ENCODE data around the gene FLACC1.
"Not testable (repeated sequence)": the region's sequence is repeated elsewhere in the genome, so short reads cannot be mapped to it uniquely, and the experiment has no call there.

FLACC1 gene

DNA sequence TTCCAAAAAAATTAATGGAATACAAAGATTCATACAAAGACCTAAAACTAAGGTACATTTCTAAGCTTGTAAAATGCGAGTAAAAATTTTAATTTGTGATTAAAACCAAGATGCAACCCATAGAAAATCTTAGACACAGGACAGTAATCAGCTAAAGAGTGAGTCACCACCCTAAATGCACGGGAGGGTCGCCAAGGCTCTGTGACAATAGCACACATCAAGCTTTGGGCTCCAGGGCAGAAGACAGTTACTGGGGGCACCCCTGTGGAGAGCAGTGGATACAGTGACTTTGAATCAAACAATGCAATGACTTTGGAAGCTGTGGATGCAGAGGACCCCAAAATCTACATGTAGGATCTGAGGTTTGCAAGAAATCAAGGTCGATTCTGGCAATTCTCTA lies 7.5 kb downstream of the FLACC1 start:
- no peak overlapping the region for H3K4me3 ChIP-seq (ENCODE audit: low read depth, low read length)

DNA sequence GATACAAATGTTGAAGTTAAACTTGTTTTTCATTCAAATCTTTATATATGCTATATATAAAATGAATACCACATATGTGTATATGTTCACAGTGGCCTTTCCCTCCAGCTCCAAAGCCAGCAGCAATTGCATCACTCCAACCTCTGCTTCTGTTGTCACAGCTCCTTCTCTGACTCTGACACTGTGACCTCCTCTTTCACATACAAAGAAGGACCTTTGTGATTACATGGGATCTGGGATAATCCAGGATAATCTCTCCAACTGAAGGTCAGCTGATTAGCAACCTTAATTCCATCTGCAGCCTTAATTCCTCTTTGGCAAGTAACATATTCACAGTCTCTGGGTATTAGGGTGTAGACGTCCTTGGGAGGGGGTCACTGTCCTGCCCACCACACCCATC lies 8.4 kb downstream of the FLACC1 start:
- no peak overlapping the region for H3K4me3 ChIP-seq (ENCODE audit: low read depth, low read length)

DNA sequence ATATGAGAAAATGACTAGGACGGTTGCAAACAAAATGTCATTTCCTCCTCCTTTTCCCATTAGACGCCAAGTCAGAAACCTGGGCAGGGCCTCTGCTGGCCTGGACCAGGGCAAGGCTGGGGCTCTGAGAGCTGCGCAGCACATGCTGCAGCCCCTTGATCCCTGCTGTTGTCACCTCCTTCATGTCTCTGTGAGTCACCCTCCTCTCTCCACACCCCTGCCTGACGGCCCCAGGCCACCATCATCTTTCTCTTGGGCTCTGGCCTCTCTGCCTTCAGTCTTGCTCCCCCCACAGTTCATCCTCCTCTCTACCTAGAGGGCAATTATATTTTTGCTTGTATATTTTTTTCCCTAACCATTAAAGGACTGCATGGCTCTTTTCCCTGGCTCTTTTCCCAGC lies 10.0 kb downstream of the FLACC1 start:
- no peak overlapping the region for H3K4me3 ChIP-seq (ENCODE audit: low read depth, low read length)

DNA sequence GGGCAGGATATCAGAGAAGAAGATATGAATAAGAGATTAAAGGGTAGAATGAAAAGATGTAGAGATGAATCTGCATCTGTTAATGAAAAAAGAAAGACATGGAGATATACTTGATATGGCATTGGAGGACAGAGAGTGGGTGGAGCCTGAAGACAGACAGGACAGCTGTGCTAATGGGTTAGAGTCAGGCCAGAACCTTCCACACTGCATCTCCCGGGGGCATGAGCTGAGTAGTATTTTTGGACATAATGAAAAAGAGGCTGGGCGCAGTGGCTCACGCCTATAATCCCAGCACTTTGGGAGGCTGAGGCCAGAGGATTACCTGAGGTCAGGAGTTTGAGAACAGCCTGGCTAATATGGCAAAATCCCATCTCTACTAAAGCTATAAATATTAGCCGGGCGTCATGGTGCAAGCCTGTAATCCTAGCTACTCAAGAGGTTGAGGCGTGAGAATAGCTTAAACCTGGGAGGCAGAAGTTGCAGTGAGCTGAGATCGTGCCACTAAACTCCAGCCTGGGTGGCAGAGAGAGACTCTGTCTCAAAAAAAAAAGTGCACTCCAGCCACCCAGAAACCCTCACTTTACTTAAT lies 11.4 kb downstream of the FLACC1 start:
- H3K4me3 ChIP-seq (ENCODE audit: low read depth, low read length): no peak overlapping the region

DNA sequence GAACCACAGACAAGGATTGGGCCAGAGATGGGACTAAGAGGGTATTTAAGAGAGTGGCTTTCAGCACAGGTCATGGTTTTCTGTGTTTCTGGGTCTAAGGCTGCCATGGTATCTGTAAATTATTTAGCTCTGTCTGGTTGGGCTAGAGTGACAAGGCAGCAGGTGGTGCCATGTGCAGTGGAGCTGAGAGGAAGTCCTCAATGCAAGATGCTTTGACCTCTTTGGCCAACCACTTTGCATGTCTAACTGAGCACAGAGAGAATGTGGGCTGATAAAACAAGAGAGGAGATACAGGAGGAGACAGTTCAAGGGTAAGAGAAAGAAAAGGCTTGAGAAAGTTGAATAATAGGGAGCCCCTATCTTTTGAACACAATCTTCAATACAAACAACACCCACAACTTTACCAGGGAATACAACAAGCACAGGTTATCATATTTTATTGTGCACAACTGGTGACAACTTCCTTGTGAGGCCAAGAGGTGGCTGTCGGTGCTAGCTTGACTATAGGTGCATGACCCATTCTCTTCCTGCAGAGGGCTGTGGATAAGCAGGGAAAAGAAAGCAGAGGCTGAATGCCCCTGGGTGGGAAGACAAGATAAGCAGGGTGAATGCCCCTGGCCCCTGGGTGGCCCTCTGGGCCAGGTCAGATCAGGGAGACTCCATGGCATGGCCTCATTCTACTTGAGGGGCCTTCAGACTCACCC lies 12.3 kb downstream of the FLACC1 start:
- no peak overlapping the region for H3K4me3 ChIP-seq (ENCODE audit: low read depth, low read length)

DNA sequence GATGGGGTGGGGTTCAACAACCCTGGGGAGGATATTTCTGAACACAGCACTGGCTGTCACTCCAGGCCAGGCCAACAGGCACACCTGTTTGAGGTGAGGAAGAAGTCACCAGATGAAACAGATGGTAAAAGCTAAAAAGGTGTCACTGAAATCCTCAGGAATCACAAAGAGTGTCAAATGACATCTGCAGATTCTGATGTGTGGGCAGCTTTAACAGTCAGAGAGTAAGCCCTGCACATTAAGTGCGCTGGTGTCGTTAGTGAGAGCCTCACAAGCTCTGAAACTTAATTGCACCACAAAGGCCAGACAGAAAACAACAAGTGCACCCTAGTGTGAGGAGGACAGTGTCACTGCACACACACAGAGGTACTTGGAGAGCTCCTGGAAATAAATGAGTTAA lies 13.6 kb downstream of the FLACC1 start:
- no peak overlapping the region for H3K4me3 ChIP-seq (ENCODE audit: low read depth, low read length)

DNA sequence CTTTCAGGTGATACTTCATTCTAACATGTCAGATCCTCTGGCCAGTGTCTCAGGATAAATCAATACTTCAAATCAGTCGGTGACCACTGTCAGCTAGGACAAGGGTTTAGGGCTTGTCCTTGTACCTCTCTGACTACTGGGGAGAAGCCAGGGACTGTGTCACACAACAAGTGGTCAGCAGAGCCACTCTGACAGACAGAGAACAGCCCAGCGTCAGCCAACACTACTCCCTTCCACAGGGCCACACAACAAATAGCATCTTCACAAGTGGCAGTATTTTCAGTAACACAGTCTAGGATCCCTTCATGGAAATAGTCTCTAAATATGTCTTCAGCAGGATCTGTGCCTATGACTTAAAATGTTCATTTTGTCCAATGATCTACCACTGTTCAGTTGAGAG lies 14.2 kb downstream of the FLACC1 start:
- no peak overlapping the region for H3K4me3 ChIP-seq (ENCODE audit: low read depth, low read length)

DNA sequence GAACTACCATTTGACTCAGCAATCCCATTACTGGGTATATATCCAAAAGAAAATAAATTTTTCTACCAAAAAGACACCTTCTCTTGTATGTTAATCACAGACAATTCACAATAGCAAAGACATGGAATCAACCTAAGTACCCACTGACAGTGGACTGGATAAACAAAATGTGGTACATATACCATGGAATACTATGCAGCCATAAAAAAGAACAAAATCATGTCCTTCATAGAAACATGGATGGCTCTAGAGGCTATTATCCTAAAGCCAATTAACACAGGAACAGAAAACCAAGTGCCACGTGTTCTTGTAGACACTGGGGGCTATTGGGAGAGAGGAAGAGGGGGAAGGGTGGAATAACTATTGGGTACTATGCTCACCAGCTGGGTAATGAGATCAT lies 27.7 kb downstream of the FLACC1 start:
- no peak overlapping the region for H3K4me3 ChIP-seq (ENCODE audit: low read depth, low read length)

DNA sequence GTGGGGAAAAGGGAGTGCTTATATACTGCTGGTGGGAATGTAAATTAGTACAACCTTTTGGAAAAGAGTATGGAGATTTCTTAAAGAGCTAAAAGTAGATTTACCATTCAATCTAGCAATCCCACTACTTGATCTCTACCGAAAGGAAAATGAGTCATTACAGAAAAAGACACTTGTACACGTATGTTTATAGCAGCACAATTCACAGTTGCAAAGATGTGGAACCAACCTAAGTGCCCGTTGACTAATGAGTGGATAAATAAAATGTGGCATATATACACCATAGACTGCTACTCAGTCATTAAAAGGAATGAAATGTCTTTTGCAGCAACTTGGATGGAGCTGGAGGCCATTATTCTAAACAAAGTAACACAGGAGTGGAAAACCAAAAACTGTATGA lies 29.5 kb downstream of the FLACC1 start:
- no peak overlapping the region for H3K4me3 ChIP-seq (ENCODE audit: low read depth, low read length)

DNA sequence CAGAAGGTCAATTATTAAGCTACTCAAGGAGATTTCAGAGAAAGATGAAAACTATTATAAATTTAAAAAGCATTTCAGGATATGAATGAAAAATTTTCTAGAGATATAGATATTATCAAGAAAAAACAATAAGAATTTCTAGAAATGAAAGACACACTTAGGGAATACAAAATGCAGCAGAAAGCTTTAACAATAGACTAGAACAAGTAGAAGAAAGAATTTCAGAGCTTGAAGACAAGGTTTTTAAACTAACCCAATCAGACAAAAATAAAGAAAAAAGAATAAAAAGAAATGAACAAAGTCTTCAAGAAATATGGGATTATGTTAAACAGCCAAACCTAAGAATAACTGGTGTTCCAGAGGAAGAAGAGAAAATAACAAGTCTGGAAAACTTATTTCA lies 34.4 kb downstream of the FLACC1 start:
- H3K4me3 ChIP-seq (ENCODE audit: low read depth, low read length): no peak overlapping the region

DNA sequence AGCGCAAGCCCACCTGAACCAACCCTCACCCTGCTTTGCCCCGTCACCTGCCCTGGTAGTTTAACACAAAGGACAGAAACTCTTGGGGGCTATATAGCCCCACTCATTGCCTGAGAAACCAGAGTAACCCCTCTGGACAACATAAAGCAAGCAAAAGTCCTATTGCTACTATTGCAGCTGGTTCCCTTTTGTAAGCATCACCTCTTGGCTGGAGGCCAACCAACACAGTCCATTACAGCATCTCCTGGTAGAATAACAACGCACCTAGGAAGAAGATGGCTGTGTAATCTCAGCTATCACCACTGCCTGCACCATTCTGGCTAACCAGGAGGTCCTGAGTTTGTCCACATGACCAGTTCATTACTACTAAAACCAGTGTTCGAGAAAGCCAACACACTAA lies 36.4 kb downstream of the FLACC1 start:
- no peak overlapping the region for H3K4me3 ChIP-seq (ENCODE audit: low read depth, low read length)

DNA sequence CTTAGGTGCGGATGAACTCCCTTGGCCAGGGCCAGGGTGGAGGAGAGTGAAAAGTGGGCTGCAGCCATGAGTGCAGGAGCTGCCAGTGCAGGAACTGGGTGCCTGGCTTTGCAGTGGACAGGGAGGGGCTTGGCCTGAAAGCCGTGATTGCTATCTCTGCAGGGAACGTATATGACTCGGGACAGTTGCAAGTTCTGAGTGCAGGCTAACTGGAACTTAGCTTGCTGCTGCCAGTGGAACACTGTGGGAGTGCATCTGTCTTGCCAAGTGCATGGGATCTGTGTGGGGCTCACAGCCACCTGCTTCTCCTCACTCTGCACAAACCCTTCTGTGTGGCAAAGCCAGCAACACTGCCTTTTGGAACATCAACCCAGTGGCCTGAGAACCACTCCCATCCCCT lies 36.9 kb downstream of the FLACC1 start:
- H3K4me3 ChIP-seq (ENCODE audit: low read depth, low read length): no peak overlapping the region

DNA sequence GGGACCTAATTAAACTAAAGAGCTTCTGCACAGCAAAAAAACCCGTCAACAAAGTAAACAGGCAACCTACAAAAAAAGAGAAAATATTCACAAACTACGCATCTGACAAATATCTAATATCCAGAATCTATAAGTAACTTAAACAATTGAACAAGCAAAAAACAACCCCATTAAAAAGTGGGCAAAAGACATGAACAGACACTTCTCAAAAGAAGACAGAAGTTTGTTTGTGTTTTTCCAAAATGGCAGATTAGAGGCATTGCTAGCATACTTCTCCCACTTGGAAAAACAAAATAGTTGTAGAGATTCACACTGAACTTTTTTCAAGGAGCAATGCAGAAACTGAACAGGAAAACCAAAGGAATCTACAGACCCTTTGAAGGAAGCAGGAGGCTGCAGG lies 37.6 kb downstream of the FLACC1 start:
- H3K4me3 ChIP-seq (ENCODE audit: low read depth, low read length): no peak overlapping the region

DNA sequence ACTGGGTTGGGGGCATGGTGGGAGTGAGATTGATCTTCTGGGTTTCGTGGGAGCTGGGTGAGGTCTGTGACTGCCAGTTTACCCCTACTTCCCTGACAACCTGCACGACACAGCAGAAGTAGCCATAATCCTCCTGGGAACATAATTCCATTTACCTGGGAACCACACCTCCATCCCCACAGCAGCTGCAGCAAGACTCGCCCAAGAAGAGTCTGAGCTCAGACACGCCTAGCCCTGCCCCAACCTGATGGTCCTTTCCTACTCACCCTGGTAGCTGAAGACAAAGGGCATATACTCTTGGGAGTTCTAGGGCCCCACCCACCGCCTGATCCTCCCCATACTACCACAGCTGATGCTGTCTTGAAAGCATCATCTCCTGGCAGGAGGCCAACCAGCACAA lies 43.8 kb downstream of the FLACC1 start:
- H3K4me3 ChIP-seq (ENCODE audit: low read depth, low read length): no peak overlapping the region

DNA sequence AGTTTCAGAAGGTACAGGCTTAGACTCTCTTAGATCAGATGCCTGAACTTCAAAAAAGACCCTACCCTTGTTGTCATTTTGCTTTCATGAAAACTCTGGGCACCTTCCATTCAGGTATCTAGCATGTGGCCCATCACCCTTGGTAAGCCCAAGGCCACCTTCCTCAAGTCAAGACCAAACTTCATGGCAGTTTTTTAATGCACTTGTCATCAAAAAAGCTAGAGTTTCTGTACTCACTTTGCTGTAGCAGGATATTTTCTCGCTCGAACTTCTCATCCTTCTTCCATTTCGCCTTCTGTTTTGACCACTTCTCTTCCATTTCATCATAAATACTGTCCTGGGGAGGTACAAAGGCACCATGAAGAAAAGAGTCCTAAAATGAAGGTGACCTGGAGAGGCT lies 48.2 kb downstream of the FLACC1 start:
- no peak overlapping the region for H3K4me3 ChIP-seq (ENCODE audit: low read depth, low read length)

DNA sequence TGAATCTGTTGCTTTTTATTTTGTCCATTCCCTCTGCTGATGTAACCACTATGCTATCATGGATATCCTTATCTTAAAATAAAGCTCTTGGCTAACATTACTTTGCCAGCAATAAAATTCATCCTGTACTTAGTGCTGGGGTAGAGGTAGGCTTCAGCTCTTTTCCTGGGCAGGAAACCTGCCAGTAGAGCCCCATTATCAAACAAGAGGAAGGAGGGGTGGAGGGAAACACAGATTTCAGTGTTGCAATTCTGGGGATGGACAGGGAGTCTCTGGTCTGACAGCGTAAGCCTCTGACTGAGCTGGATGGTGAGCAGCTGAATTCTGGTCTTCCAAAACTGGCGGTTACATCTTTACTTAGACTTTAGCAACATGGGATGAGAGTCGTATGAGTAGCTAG lies 49.3 kb downstream of the FLACC1 start:
- no peak overlapping the region for H3K4me3 ChIP-seq (ENCODE audit: low read depth, low read length)

DNA sequence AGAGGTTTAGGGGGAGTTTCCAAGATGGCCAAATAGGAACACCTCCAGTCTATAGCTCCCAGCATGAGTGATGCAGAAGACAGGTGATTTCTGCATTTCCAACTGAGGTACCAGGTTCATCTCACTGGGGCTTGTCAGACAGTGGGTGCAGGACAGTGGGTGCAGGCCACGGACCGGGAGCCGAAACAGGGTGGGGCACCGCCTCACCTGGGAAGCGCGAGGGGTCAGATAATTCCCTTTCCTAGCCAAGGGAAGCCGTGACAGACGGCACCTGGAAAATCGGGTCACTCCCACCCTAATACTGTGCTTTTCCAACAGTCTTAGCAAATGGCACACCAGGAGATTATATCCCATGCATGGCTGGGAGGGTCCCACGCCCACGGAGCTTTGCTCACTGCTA lies 57.2 kb downstream of the FLACC1 start:
- H3K4me3 ChIP-seq (ENCODE audit: low read depth, low read length): not testable (repeated sequence)

DNA sequence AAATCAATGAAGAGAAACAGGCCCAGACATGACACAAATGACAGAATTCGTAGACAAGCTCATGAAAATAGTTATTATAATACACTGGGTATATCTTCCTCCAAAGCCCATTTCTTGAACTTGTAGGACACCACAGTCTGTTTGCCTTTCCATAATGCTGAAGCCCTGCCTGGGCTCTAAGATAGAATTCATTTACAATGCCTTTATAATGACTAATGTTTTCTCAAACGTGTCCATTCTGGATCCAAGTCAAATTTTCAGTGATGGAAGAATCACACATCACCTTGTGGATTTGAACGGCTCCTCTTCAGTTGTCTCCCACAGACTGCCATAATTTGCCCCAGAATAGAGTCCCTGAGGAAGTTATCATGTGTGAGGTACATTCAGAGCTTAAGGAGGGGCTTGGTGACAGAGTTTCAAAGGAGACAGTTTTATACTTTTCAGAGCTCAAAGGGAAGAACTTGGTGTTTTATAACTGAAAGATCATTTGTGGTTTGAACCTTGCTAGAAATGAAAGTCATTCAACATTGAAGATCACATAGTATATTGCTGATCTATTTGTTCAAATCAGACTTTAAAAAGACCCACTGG lies 58.6 kb downstream of the FLACC1 start:
- no peak overlapping the region for H3K4me3 ChIP-seq (ENCODE audit: low read depth, low read length)

DNA sequence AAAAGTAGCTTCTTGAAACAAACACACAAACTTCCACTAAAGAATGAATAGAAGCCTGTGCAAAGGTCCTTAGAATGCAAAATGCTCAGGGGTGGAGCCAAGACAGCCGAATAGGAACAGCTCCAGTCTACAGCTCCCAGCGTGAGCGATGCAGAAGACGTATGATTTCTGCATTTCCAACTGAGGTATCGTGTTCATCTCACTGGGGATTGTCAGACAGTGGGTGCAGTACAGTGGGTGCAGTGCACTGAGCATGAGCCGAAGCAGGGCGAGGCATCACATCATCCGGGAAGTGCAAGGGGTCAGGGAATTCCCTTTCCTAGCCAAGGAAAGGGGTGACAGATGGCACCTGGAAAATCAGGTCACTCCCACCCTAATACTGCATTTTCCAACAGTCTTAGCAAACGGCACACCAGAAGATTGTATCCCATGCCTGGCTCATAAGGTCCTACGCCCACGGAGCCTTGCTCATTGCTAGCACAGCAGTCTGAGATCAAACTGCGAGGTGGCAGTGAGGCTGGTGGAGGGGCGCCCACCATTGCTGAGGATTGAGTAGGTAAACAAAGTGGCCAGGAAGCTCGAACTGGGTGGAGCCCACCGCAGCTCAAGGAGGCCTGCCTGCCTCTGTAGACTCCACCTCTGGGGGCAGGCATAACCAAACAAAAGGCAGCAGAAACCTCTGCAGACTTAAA lies 66.5 kb downstream of the FLACC1 start:
- H3K4me3 ChIP-seq (ENCODE audit: low read depth, low read length): not testable (repeated sequence)

DNA sequence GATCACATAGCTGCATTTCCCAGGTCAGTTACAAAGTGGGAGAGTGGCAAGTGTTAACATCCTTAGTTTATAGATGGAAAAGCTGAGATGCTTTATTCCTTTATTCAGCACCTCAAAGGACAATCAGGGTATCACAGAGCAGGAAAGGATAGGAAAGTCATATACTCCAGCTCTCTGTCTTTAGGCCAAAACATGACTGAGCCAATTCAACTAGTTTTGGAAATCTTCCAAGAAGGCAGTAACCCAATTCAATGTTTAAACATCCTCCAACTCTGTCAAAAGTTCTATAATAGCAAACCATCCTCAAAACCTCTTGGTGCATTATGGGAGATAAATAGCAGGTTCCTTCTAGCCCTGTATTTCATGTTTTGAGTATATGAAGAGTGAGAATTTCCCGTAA lies 71.6 kb downstream of the FLACC1 start:
- no peak overlapping the region for H3K4me3 ChIP-seq (ENCODE audit: low read depth, low read length)

DNA sequence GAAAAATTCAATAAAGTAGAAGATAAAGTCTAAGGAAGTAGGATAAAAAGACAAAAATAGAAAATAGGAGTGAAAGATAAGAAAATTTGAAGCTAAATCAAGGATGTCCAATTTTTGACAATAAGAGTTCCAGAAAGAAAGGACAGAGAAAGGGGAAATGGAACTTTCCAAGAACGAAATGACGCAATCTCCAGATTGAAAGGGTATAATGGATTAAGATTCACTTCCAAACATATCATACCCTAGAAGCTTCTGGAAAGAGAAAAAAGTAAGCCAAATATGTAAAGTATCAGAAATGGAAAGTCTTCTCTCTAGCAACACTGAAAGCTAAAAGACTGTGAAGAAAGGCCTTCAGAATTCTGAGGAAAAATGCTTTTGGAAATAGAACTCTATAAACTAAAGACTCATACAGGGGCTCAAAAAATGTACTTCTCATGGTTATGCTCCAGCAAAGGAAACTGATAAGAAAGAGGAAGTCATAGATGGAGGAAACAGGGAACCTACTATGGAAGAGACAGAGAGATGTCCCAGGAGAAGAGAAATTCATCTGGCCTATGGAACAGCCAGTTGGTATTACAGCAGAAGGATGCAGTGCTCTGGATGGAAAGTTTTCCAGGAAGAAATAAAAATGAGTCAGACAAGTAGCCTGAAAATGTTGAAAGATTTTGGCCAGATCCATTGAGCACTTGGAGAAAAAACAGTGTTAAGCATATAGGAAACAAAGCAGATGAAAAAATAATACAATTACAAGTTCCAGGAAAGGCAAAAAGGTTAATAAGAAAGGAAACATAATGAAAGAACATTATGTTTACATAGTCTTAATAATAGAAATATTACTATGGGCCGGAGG lies 76.7 kb downstream of the FLACC1 start:
- H3K4me3 ChIP-seq (ENCODE audit: low read depth, low read length): no peak overlapping the region

All from iPS-11a (cell line).